K562 (cell line): ENCODE measurements around the gene SIRT7. TPM values are rescaled to one million over a fixed set of nuclear protein-coding genes. Genes with fewer than 3 reads are reported as not detected.

Experiments used
- ARHGAP35 ChIP-seq: fragments of 450-650 bp; IDR thresholded peaks from 2 replicates; pipeline ENCODE4 v1.6.1; 2018; ENCODE audit not compliant: partially characterized antibody
- BRF1 ChIP-seq: IDR thresholded peaks from 3 replicates; pipeline ENCODE4 v1.6.1; 2011; ENCODE audit warnings: borderline replicate concordance, mild to moderate bottlenecking; ENCODE audit not compliant: insufficient read length; ENCODE audit errors: extremely low read depth
- CHD4 ChIP-seq: fragments of 200-600 bp; sonication (generic); IDR thresholded peaks from 3 replicates; pipeline ENCODE4 v1.6.1; 2012; ENCODE audit warnings: low read depth, mild to moderate bottlenecking, mixed read lengths, low read length, inconsistent platforms; ENCODE audit not compliant: insufficient read depth, insufficient replicate concordance, poor library complexity, severe bottlenecking
- DLX4 ChIP-seq: fragments of 250-450 bp; sonication (Bioruptor Pico); IDR thresholded peaks from 2 replicates; pipeline ENCODE4 v1.6.1; 2021; ENCODE audit warnings: mild to moderate bottlenecking
- FOXK2 ChIP-seq, 2 experiments: fragments of 450-650 bp; IDR thresholded peaks in 1 of 2; conservative IDR thresholded peaks in 1 of 2; 2 replicates each; pipeline ENCODE4 v1.6.1; 2016; ENCODE audit warnings: low read depth in 2 of 2, mild to moderate bottlenecking in 1 of 2
- FOXM1 ChIP-seq, 2 experiments: fragments of 450-650 bp in 1 of 2; sonication (generic) in 1 of 2; formaldehyde crosslinking in 1 of 2; IDR thresholded peaks; 2 replicates each; pipeline versions ENCODE4 v1.6.1 to v1.9.0; 2017 to 2022; ENCODE audit warnings: low read depth in 2 of 2, mild to moderate bottlenecking in 2 of 2, missing genetic modification reagents in 1 of 2, moderate library complexity in 1 of 2
- KDM2B ChIP-seq: fragments of 250-450 bp; sonication (Bioruptor Pico); IDR thresholded peaks from 2 replicates; pipeline ENCODE4 v1.8.0; 2021; ENCODE audit warnings: mild to moderate bottlenecking, moderate library complexity
- MBD2 ChIP-seq: sonication (generic); IDR thresholded peaks from 2 replicates; pipeline ENCODE4 v1.6.1; 2016; ENCODE audit warnings: low read depth, borderline replicate concordance
- RBFOX2 ChIP-seq: fragments of 200-400 bp; formaldehyde crosslinking; IDR thresholded peaks from 2 replicates; pipeline ENCODE4 v1.6.1; 2017; ENCODE audit warnings: low read depth, mild to moderate bottlenecking, low read length, moderate library complexity
- SIN3A ChIP-seq, 2 experiments: fragments of 150-350 bp in 1 of 2; IDR thresholded peaks; 2 replicates each; pipeline ENCODE4 v1.6.1; 2011 to 2016; ENCODE audit warnings: borderline replicate concordance in 2 of 2, low read depth in 2 of 2, low read length in 2 of 2, mild to moderate bottlenecking in 2 of 2, moderate library complexity in 2 of 2; ENCODE audit not compliant: control insufficient read depth in 1 of 2
- TBP ChIP-seq: optimal IDR thresholded peaks from 2 replicates; pipeline ENCODE3; 2011; ENCODE audit warnings: low read depth, low read length, improper control_type of control experiment
- TEAD2 ChIP-seq: fragments of 450-650 bp; IDR thresholded peaks from 2 replicates; pipeline ENCODE4 v1.6.1; 2016; ENCODE audit warnings: missing genetic modification characterization, control low read depth, missing compliant biosample characterization
- THAP12 ChIP-seq: fragments of 250-450 bp; sonication (Bioruptor Pico); IDR thresholded peaks from 2 replicates; pipeline ENCODE4 v1.9.0; 2021; ENCODE audit warnings: mild to moderate bottlenecking, inconsistent platforms
- WHSC1 ChIP-seq: IDR thresholded peaks from one replicate; pipeline ENCODE4 v1.6.1; 2012; ENCODE audit warnings: low read length, control low read depth, inconsistent platforms
- YBX1 ChIP-seq: fragments of 450-650 bp; IDR thresholded peaks from 2 replicates; pipeline ENCODE4 v1.7.1; 2016; ENCODE audit warnings: mild to moderate bottlenecking
- ZBTB12 ChIP-seq: fragments of 250-450 bp; sonication (Bioruptor Pico); IDR thresholded peaks from 2 replicates; pipeline ENCODE4 v1.4.0; 2020
- ZBTB2 ChIP-seq: fragments of 450-650 bp; IDR thresholded peaks from 2 replicates; pipeline ENCODE4 v1.6.1; 2016; ENCODE audit warnings: antibody characterized with exemption
- ZNF165 ChIP-seq: fragments of 250-450 bp; sonication (Bioruptor Pico); IDR thresholded peaks from 2 replicates; pipeline ENCODE4 v1.4.0; 2020; ENCODE audit warnings: borderline replicate concordance
- ZNF224 ChIP-seq: sonication (generic); formaldehyde crosslinking; IDR thresholded peaks from 2 replicates; pipeline ENCODE4 v1.8.0; 2022; ENCODE audit warnings: mild to moderate bottlenecking, missing genetic modification reagents
- ZNF232 ChIP-seq: sonication (generic); formaldehyde crosslinking; IDR thresholded peaks from 2 replicates; pipeline ENCODE4 v1.8.0; 2022; ENCODE audit warnings: mild to moderate bottlenecking, missing genetic modification reagents
- ZNF57 ChIP-seq: fragments of 450-650 bp; formaldehyde crosslinking; IDR thresholded peaks from 2 replicates; pipeline ENCODE4 v1.4.0; 2020; ENCODE audit warnings: mild to moderate bottlenecking, moderate library complexity
- polyA plus RNA-seq, 8 experiments: library from polyadenylated mRNA; depleted of rRNA in 4 of 8; stranded (reverse) in 5 of 8; unstranded in 3 of 8; fragments of >200 nt; fragmentation: Nextera tagmentation in 2 of 8; fragmentation: Illumina TruSeq in 1 of 8; extraction: Ambion mirVana in 2 of 8; extraction: Trizol in 1 of 8; gene quantifications; 2 replicates each; pipeline versions ENCODE4 v1.2.1 to v1.2.3, GENCODE V29; 2011 to 2014; ENCODE audit warnings: inconsistent platforms in 1 of 8, missing spikeins in 1 of 8
- total RNA-seq, 7 experiments: library from RNA; depleted of rRNA in 6 of 7; stranded (reverse); fragments of >200 nt in 6 of 7; fragmentation: Illumina TruSeq in 2 of 7; extraction: Trizol in 2 of 7; gene quantifications; 2 replicates each; pipeline versions ENCODE4 v1.2.1 to v1.2.3, GENCODE V29; 2011 to 2021; ENCODE audit warnings: low replicate concordance in 1 of 7

SIRT7 gene
- total and polyA plus RNA-seq, 9 of the 15 experiments (the other 6 are each of a cell fraction or from before 2014, with no cell fraction given), result 1.6 to 54.8 (median 20.3) TPM

- TF ChIP-seq DLX4 (no peak), ZNF224 (0 out of 2 replicates have a peak, but pooled peaks have one; percentile 23), ZNF165 (CRISPR knock-in tag) (no peak), RBFOX2 (peak; percentile 59), YBX1 (no peak), ZNF57 (CRISPR knock-in tag) (no peak), THAP12 (CRISPR knock-in tag) (peak; percentile 2; the same call in 1 of the 2 replicates), WHSC1 (no peak), FOXM1 (IDR thresholded peaks at IDR 0.05; ENCODE audit: low read depth) (no peak), FOXM1 (CRISPR knock-in tag; IDR thresholded peaks at IDR 0.05; ENCODE audit: low read depth) (peak; percentile 66; the same call in 1 of the 2 replicates), KDM2B (CRISPR knock-in tag) (peak; percentile 52), SIN3A (IDR thresholded peaks at IDR 0.05; ENCODE audit: borderline replicate concordance in 2 of 2, control insufficient read depth in 1 of 2, low read depth in 2 of 2, low read length in 2 of 2) (peak; percentile 55 to 61; a peak in 2 of 4 replicates), ZBTB12 (CRISPR knock-in tag) (peak; percentile 45; the same call in 1 of the 2 replicates), ZBTB2 (peak; percentile 96), CHD4 (peak; percentile 80), FOXK2 (conservative IDR thresholded peaks at IDR 0.05 in 1 of 2, IDR thresholded peaks at IDR 0.05 in 1 of 2; ENCODE audit: low read depth in 2 of 2) (no peak), BRF1 (no peak), TEAD2 (no peak), ZNF232 (CRISPR knock-in tag) (0 out of 2 replicates have a peak, but pooled peaks have one; percentile 52), MBD2 (no peak), ARHGAP35 (no peak), TBP (peak; percentile 54)
Measured at GRCh38 chr17:81927653-81928543, 9.9 kb upstream of the SIRT7 start, which contains the start of gene MAFG (continued).
